Activated gamma-delta T cell treated with anti-CD3 and anti-CD28 coated beads, Interleukin-2, amount 50 U/mL, for 16 hours (primary cell): ENCODE measurements around the gene HSD3B1.
"Not testable (repeated sequence)": the region's sequence is repeated elsewhere in the genome, so short reads cannot be mapped to it uniquely, and the experiment has no call there.

ENCODE experiments used
- DNase-seq: peaks from one replicate; pipeline ENCODE4 v3.0.0-alpha.2; 2020; ENCODE audit warnings: low read depth

The HSD3B1 gene

DNA sequence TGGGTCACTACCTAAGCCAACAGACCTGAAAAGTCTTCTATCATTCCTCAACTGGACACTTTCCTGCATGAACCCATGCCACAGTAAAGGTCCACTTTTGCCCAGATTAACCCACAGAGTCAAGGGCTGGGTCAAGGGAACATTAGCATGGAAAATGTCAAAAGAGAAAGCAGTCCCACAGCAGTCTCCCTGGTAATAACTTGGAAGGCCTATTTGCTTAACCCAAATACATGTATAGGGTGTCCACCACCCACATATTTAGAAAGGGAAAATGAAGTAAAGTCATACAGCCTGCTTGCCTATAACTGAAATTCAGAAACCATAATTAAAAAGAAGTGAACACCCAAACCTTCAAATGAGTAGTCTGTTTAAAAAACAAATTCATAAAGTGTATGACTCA is 16.1 kb upstream of the HSD3B1 start:
- no peak for DNase-seq

DNA sequence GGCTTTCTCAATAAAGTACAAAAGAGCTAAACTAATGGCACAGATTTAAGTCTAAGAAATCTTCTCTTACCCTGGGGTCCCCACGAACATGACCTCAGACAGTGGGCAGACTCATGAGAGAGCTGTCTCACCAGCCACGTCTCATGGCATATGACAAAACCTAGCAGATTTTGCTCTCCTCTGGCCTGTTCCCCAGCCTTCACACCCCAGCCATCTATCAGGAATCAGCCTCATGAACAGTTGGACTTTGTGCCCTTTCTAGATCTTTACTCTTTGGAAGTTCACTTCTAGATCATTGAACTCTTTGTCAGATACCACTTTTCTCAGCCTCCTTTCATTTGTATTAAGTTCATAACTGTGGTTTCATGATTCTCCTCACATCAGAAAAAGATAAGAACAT is 14.2 kb upstream of the HSD3B1 start:
- DNase-seq: no peak

DNA sequence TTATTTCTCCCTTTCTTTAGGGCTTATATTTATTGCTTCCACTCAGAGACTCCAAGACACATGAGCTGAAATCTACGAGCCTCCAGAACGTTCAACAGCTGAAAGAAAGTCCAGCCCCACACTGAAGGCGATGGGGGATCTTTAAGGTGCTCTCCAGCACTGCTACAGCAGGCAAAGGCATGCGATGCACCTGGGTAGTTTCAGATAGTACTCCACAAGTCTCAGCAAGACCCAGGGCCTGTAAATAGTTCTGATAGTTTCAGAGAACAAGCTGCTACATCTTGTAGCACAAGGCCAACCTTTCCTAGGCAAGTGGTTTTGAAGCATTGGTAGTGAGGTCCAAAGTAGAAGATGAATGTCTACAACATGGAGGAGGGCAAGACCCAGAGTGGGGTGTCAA is 2.2 kb upstream of the HSD3B1 start:
- no peak for DNase-seq

DNA sequence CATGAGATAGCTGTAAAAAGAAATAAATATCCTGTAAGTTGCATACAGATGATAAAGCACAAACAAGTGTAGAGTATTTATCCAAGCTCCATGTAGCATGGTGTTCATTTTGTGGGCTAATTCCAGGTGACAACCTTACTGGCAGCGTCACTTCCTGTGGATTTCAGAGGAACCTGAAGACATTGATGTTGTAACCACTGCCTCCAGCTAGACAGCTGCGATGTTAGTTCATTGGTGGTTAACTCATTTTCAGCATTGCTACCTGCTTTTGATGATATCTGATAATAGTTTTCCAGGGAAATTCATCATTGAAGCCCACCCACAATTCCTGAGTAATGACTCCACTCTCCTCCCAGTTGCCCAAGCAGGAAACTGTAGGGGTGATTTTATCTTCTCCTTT is 3.0 kb downstream of the HSD3B1 start:
- no peak for DNase-seq

GRCh38 chr1:119515221-119515620 is 8.2 kb downstream of the HSD3B1 start:
- DNase-seq: no peak

DNA sequence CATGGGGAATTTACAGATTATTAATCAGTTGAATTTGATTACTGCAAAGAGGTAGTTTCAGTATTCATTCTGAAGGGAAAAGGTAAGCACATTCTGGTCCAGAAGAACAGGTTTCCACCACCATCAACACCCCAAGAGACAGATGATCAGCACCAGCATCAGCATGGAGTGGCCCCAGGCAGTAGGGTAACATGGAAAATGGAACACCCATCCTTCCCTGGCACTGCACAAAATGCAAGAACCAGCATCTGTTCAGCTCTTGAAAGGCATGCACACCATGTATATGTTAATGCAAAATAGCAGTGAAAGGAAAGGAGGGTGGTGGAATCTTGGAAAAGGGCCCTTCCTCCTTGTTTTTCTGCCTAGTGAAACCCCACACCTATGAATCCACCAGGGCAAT is 9.2 kb downstream of the HSD3B1 start:
- no peak for DNase-seq

GRCh38 chr1:119516680-119517079 is 9.7 kb downstream of the HSD3B1 start:
- no peak for DNase-seq

DNA sequence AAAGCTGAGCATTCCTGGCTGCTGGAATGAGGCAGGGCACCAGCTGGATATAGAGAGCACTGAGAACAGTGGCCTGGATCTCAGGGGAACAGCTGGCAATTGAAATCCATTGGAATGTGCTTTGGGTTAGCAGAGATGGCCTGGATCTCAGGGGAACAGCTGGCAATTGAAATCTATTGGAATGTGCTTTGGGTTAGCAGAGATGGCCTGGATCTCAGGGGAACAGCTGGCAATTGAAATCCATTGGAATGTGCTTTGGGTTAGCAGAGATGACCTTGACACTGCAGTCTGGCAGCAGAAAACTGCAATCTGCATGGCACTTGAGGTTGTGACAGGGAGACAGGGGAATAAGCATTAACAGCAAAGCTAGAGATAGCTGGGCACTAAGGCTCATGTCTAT is 10.7 kb downstream of the HSD3B1 start:
- DNase-seq: not testable (repeated sequence)

GRCh38 chr1:119531606-119532323 is 24.8 kb downstream of the HSD3B1 start:
- no peak for DNase-seq

DNA sequence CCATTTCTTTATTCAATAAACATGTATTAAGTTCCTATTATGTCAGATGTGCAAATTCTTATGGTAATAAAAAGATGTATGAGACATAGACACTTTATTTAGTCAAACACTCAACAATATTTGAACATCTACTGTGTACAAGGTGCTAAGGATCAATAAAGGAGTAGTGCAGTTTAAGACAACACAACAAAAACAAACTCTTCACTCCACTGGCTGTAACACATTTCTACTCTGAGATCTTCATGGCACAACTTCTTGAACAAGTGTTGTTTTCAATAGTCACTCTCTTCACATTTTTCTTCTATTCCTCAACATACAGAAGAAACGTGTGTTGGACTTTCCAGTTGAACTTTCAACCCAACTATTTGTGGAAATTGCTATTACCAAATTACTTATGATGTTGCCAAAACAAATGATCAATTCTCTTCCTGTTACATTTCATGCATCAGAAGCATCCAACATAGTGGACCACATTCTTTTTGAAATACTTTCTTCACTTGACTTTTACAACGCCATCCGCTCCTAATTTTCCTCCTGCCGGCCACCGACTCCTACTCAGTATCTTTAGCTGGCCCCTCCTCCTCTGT is 25.4 kb downstream of the HSD3B1 start:
- DNase-seq: no peak

DNA sequence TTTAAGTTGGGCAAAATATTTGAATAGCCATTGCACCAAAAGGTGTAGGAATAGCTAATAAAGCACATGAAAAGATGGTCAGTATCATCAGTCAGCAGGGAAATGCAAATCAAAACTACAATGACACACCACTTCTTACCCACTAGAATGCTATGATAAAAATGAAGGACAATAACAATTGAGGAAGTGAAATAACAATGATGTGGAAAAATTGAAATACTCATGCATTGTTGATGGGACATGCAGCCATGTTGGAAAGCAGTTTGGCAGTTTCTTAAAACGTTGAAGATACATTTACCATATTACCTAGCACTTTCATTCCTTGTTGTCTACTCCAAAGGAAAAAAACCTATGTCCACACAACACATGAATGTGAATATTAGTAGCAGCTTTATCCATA is 28.4 kb downstream of the HSD3B1 start:
- no peak for DNase-seq

GRCh38 chr1:119537966-119538365 is 31.0 kb downstream of the HSD3B1 start:
- DNase-seq: no peak

GRCh38 chr1:119539636-119540035 is 32.6 kb downstream of the HSD3B1 start:
- no peak for DNase-seq

DNA sequence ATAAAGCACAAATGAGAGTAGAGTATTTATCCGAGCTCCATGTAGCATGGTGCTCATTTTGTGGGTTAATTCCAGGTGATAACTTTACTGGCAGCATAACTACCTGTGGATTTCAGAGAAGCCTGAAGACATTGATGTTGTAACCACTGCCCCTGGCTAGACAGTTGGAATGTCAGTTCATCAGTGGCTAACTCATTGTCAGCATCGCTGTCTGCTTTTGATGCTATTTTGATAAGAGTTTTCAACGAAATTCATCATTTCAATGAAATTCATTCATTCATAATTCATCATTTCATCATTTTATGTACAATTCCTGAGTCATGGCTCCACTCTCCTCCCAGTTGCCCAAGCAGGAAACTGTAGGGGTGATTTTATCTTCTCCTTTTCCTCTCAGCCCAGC is 34.4 kb downstream of the HSD3B1 start:
- no peak for DNase-seq

GRCh38 chr1:119542492-119542946 is 35.5 kb downstream of the HSD3B1 start:
- DNase-seq: no peak

DNA sequence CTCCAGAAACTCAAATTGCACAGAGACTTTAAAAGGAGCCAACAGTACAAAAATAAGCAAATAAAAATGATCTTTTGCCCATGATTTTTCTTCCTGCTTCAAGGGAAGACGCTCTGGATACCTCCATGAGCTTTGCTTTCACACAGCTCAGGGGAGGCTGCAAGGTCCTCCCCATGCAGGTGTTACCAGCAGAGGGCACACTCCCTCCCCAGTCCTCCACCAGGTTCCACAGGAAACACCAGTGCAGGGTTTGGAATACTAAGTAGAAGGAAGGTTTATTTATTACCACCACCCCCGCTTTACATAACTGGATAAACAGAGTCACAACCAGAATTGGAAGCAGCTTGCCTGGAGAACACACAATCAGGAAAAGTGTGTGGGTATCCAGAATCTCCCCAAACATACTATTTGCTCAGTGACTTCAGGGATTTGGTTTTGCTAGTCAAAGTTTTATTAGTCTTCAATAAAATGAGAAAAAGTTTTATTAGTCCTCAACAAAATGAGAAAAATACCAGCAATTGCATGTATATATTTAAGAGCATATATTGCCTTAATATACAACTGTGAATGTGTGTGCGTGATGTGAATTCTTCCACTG is 37.3 kb downstream of the HSD3B1 start:
- no peak for DNase-seq

GRCh38 chr1:119546641-119547040 is 39.6 kb downstream of the HSD3B1 start:
- DNase-seq: no peak

- DNase-seq: no peak
Observed at GRCh38 chr1:119547306-119547705, 40.3 kb downstream of the HSD3B1 start.

- DNase-seq: no peak
Observed at GRCh38 chr1:119547805-119548204, 40.8 kb downstream of the HSD3B1 start.

DNA sequence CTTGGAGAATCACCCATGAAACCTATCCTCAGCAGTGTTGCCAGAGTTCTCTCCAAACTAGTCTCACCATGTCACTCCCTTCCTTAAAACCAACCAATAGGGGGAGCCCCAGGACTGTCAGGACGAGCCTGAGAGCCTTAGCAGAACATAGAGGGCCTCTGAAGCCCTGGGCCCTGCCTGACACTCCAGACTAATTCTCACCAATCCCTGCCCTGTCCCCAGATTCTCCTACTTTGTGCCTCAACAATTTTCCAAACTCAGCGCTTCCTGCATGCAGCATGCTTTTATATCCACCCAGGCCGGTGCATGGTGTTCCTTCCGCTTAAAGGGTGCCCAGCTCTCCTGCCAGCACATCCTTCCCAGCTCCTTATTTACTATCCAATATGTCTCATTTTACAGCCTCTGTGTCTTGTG is 42.7 kb downstream of the HSD3B1 start:
- no peak for DNase-seq

GRCh38 chr1:119550381-119550780 is 43.4 kb downstream of the HSD3B1 start:
- no peak for DNase-seq

DNA sequence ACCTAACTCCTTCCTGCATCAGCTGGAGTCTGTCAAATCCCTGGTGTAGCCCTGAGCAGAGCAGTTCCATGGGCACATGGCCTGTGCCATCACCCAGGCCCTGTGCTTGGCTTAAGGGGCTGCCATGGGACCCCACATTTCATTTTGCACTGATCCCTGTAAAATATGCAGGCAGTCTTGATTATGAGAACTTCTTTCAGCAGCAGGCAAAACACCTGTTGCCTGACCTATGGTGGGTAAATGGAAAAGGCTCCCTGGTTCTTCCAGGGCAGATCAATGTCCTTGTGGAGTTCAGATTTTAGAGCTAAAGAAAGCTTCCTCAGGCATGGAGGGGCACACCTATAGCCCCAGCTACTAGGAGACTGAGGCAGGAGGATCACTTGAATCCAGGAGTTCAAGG is 44.2 kb downstream of the HSD3B1 start:
- no peak for DNase-seq

GRCh38 chr1:119552656-119553055 is 45.6 kb downstream of the HSD3B1 start:
- DNase-seq: not testable (repeated sequence)
